Measurements from ENCODE around the gene NDUFS4.
"Not testable (repeated sequence)": the region's sequence is repeated elsewhere in the genome, so short reads cannot be mapped to it uniquely, and the experiment has no call there.

The NDUFS4 gene

GRCh38 chr5:53575831-53576230 lies 15.4 kb downstream of the NDUFS4 start:
- DNase-seq (ENCODE audit: low read depth), result no peak

GRCh38 chr5:53576674-53577073 lies 16.2 kb downstream of the NDUFS4 start:
- no peak for DNase-seq (ENCODE audit: low read depth)

- DNase-seq (ENCODE audit: low read depth), result no peak
Observed at GRCh38 chr5:53578854-53579253, 18.4 kb downstream of the NDUFS4 start.

- no peak for DNase-seq (ENCODE audit: low read depth)
Observed at GRCh38 chr5:53580547-53580946, 20.1 kb downstream of the NDUFS4 start.

- no peak for DNase-seq (ENCODE audit: low read depth)
Observed at GRCh38 chr5:53582225-53582624, 21.8 kb downstream of the NDUFS4 start.

GRCh38 chr5:53590759-53591158 lies 30.3 kb downstream of the NDUFS4 start:
- no peak for DNase-seq (ENCODE audit: low read depth)

- DNase-seq (ENCODE audit: low read depth), result no peak
Observed at GRCh38 chr5:53594419-53594818, 34.0 kb downstream of the NDUFS4 start.

- DNase-seq (ENCODE audit: low read depth), result no peak
Observed at GRCh38 chr5:53597894-53598293, 37.5 kb downstream of the NDUFS4 start.

- no peak for DNase-seq (ENCODE audit: low read depth)
Observed at GRCh38 chr5:53601570-53601969, 41.1 kb downstream of the NDUFS4 start.

- no peak for DNase-seq (ENCODE audit: low read depth)
Observed at GRCh38 chr5:53603009-53603687, 42.7 kb downstream of the NDUFS4 start.

- DNase-seq (ENCODE audit: low read depth), result no peak
Observed at GRCh38 chr5:53604309-53604708, 43.9 kb downstream of the NDUFS4 start.

GRCh38 chr5:53607886-53608285 lies 47.4 kb downstream of the NDUFS4 start:
- DNase-seq (ENCODE audit: low read depth), result no peak

- not testable (repeated sequence) for DNase-seq (ENCODE audit: low read depth)
Observed at GRCh38 chr5:53608897-53609296, 48.5 kb downstream of the NDUFS4 start.

- DNase-seq (ENCODE audit: low read depth), result no peak
Observed at GRCh38 chr5:53613061-53613460, 52.6 kb downstream of the NDUFS4 start.

- DNase-seq (ENCODE audit: low read depth), result no peak
Observed at GRCh38 chr5:53613536-53613935, 53.1 kb downstream of the NDUFS4 start.

- no peak for DNase-seq (ENCODE audit: low read depth)
Observed at GRCh38 chr5:53614376-53614885, 54.0 kb downstream of the NDUFS4 start.

GRCh38 chr5:53616939-53617549 lies 56.6 kb downstream of the NDUFS4 start:
- DNase-seq (ENCODE audit: low read depth), result no peak

- DNase-seq (ENCODE audit: low read depth), result no peak
Observed at GRCh38 chr5:53631251-53631650, 70.8 kb downstream of the NDUFS4 start.

- no peak for DNase-seq (ENCODE audit: low read depth)
Observed at GRCh38 chr5:53642061-53642460, 81.6 kb downstream of the NDUFS4 start.

GRCh38 chr5:53643445-53643844 lies 83.0 kb downstream of the NDUFS4 start:
- DNase-seq (ENCODE audit: low read depth), result no peak

GRCh38 chr5:53645078-53645477 lies 84.6 kb downstream of the NDUFS4 start:
- DNase-seq (ENCODE audit: low read depth), result no peak

- no peak for DNase-seq (ENCODE audit: low read depth)
Observed at GRCh38 chr5:53649352-53649751, 88.9 kb downstream of the NDUFS4 start.

- DNase-seq (ENCODE audit: low read depth), result not testable (repeated sequence)
Observed at GRCh38 chr5:53660573-53660972, 100.1 kb downstream of the NDUFS4 start.

- not testable (repeated sequence) for DNase-seq (ENCODE audit: low read depth)
Observed at GRCh38 chr5:53665313-53665712, 104.9 kb downstream of the NDUFS4 start.

Measured in stimulated activated CD8-positive, alpha-beta memory T cell treated with anti-CD3 and anti-CD28 coated beads, Interleukin-12 subunit alpha, Interleukin-12 subunit beta, amount 100 ng/mL, for 1 hour (primary cell).